NCI-H345 treated with DMSO at 0.1 percent for 48 hours (cell line): ENCODE data around the gene CTNNA2.
A peak's percentile ranks its signal among the peaks of the same experiment; 100 is the strongest.

Experiments used
- DNase-seq: peaks from one replicate; lab custom pipeline; 2025; ENCODE audit not compliant: unreplicated experiment; lab: John Stamatoyannopoulos, UW

The CTNNA2 gene

DNA sequence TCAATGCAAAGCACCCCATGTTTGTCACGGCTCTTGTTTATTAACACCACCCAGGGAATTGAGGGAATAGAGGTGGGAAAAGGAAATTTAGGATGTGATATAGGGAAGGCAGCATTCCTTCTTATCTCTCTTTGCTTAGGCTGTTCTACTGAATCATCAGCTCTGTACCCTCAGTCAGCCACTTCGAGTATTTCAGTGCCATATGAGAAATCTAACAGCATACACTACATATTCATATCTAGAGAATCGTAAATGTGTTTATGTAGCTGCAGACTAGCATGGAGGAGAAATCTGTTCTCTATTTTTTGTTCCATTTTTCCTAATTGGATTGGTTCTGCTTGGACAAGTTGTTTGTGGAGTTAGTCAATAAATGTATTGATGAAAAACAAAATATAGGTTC, 187.8 kb downstream of the CTNNA2 start:
- DNase-seq = no peak

DNA sequence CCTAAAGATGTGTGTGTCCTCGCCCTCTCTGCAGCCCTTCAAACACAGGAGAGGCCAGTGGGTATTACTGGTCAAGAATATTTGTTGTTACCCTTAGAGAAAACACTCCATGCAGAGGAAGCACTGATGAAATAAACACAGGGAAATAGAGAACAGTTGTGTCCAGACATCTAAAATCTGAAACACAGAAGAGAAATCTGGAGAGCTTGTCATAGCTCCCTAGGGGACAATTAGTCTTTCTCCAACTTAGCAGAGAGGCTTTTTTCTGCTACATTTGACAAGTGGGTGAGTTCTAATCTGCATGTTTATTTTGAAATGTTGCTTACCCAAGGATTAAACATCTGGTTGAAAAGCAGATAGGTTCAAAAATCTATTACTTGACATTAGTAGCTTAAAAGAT, 190.1 kb downstream of the CTNNA2 start:
- DNase-seq = peak; percentile 20

DNA sequence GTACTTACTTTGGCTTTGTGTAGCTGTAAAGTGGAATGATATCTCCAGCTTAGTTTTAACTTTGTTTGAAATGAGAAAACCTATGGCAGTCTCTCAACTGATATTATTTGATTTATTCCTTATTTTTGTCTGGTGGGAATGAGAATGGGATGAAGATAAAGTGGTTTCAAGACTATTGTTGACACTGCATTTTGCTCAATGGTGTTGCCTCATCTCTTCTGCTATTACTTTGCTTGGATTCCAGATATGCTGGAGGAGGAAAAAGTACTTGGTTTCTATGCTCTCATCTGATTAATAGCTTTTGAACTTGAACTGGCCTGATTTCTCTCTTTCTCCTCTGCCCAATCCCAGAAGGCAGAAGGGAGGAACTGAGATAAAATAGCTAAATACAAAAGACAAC, 198.2 kb downstream of the CTNNA2 start:
- DNase-seq = no peak

DNA sequence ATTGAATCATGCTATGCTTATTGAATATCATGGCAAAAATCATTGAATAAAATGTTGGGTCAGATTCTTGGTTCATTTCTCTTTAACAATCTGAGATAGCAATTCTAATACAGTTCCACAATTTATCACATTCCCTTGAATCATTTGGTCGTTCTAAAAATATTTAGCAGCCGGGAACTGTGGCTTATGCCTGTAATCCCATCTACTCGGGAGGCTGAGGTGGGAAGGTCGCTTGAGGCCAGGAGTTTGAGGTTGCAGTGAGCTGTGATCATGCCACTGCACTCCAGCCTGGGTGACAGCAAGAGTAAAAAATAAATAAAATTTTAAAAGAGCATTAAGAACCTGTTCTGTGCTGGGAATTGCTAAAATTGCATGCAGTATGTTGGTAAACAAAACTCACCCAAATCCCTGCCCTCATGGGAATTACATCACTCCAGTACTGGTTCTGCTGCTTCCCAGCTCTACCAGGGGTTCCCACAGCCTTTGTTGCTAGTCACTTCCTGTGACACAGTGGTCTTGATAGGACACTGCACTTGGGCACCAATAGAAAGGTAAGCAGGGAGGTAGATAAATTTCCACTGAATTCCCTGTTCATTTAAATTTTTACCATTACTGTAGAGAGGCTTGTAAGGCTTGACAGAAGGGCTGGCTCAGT, 200.4 kb downstream of the CTNNA2 start:
- no peak for DNase-seq

DNA sequence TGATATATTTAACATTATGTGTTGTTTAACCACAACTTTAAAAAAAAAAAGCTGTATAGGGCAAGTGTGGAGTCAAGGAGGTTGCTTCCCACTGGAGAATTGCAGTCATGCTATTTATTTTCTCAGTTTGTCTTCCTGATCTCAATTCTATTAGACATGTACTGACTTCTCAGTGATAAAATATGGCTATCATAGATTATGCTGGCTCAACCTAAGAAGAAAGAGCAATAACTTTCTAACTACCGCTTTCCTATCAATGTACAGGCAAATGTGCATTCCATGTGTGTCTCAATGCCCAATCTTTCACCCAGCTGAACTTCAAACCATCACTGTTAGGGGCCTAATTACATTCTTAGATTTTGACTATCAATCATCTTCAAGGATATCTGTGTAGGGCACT, 201.4 kb downstream of the CTNNA2 start:
- no peak for DNase-seq

DNA sequence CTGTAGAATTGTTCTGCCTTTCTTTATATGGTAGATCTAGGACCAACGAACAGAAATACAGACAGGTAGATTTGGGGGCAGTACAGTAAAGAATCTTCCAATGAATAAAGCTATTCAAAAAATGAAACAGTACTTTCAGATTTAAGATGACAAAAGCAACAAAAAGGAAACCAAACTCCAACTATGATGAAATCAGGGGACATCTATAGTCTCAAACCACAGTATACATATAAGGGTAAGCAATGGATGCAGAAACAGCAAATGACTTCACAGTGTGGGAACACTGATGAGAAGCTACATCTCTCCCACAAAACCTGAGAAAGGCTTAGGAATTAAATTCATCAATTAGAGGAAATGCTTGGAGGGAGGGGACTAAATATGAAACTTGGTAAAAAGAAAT, 202.5 kb downstream of the CTNNA2 start:
- no peak for DNase-seq

DNA sequence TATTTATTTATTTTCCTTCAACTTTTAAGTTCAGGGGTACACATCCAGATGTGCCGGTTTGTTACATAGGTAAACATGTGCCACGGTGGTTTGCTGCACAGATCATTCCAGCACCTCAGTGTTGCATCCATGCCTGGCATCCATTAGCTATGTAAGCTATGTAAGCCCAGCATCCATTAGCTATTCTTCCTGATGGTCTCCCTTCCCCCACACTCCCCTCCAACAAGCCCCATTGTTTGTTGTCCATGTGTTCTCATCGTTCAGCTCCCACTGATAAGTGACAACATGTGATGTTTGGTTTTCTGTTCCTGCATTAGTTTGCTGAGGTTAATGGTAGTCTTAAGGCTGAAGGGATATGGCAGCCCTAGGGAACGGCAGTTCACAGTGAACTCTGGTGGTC, 203.4 kb downstream of the CTNNA2 start:
- DNase-seq = no peak

DNA sequence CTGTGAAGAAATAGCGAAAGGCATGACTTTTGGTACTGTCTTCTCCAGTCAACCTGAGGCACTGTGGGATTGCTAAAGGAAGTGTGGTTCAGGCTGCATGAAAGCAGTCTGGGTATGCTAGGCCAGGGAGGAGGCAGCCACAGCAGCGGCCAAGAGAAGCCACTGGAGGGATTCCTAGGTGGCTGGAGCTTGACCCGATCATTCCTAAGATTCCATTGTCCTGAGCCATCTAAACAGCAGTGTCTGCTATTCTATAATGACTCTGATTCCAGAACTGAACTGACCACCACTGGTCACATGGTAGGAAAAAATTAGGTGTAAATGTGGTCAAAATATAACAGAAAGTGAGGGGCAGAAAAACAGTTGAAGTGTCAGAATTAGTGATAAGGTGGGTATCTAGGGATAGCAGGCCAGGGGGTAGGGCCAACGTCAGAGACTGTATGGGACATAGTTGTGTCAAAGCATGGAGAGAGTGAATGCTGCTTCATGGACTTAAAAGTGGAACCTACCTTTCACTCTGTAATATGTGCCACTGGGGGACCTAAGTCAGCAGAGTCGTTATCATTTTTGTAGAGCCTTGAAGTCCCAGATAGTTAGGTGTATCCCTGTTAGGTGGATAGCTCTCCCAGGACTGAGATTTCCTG, 204.6 kb downstream of the CTNNA2 start:
- no peak for DNase-seq

DNA sequence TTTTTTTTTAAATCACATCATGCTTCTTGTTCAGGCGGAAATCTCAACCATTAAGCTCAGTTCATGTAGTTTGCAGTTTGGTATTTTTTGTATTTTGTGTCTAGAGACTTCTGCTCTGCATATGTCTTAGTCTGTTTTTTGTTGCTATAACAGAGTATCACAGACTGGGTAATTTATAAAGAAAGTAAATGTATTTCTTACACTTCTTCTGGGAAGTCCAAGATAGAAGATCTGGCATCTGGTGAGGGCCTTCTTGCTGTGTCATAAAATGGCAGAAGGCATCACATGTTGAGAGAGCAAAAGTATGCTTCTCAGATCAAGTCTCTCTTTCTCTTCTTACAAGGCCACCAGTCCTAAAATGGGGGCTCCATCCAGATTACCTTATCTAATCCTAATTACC, 208.2 kb downstream of the CTNNA2 start:
- DNase-seq = no peak

DNA sequence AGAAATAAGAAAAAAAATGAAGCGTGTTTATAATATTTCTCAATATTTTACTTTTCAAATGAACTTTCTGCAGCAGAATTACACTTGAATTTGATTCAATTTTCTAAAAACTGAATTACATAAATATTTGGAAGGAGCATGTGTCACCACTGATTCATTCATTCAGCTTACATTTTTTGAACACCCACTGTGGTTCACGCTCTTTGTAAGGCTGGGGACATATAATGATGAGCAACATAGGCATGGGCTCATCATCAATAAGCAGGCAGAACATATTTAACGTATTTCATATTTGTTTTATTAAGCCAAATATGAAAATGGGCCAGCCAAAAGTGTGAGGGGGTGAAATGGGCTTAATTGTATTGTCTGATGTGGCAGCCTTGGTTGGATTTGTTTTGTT, 209.1 kb downstream of the CTNNA2 start:
- DNase-seq = no peak

DNA sequence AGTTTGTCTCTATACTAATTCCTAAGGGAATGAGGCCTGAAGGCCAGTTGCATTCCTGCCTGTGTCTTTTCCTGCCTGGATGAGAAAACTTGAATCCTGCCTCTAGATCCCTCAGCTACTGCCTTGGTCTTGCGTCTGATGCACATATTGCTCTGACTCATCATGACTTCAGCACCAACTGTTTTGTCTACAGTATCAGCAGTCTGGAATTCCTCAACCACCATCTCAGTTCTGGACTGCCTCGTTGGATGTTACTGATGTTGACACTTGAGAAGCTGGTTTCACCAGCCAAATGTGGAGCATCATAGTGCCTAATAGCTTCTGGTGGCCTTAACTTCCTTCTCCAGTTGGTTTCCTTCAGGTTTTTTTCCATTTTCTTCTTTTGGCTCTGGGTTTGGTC, 211.0 kb downstream of the CTNNA2 start:
- no peak for DNase-seq

DNA sequence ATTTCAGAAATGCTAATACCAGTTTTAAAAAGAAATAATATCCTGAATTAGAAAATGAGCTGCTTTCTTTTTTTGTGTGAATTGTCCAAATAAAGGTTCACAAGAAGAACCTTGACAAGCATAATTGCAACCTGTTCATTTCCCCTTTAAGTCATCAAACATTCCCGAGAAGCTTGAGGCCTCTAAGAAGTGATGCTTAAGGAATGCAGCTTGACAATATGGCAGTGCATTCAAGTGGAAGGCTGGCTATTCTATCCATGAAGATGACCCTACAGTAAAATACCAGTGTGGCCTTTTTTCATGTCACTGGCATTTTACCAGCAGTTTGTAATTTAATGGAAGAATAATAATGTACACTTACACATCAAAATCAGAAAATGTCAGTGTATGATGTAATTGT, 216.7 kb downstream of the CTNNA2 start:
- no peak for DNase-seq

DNA sequence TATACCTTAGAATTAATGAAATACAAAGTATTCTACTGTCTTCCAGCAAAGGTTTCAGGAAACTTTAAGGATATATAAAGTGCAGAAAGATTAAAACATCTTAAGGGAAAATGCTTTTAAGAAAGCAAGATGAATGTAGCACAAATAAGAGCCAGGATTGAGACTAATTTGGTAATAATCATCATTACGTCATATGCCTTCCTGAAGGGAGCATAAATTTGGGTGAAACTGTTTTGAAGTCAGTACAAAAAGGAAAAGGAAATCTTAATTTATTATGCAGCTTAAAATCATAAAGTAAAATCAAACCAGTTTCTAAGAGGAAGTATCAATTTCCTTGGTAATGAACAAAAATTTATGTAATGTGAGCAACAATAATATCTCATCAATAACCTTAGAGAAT, 221.7 kb downstream of the CTNNA2 start:
- DNase-seq = no peak

DNA sequence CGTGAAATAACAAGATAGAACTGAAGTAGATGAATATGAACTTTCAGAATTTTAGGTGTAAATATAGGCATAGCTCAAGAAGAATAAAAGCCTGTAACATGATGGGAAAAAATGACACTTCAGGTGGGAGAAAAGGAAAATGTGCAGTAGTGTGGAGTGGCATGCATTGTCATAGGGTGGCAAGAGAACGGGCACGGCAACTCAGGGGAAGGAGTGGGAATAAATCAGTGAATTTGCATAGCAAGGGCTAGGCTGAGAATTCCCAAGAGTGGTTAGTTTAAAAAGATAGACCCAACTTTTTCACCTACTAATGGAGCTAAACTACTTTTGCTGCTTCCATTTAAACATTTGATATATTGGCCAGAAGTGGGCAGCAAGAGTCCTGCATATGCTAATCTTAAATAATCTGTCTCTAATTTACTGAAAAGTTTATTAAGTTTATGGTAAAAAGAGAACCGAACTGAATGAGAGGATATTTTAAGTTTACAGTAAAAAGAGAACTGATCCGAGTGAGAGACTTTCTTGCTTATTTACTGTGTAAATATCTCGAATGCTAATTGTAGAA, 228.1 kb downstream of the CTNNA2 start:
- DNase-seq = no peak

DNA sequence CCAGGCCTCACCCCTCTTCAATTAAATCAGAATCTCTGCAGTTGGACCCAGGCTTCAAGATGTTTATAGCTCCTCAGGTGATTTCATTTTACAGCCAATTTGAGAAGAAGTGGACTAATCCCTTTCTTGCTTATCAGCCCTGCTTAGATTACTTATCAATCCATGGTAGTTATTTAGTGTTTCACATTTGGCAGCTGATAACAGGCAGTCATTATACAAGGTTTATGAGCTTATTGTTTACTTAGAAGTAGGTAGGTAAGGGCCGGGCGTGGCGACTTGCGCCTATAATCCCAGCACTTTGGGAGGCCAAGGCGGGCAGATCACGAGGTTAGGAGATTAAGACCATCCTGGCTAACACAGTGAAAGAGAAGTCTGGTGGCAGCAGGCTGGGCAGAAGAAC, 237.5 kb downstream of the CTNNA2 start:
- DNase-seq = no peak

DNA sequence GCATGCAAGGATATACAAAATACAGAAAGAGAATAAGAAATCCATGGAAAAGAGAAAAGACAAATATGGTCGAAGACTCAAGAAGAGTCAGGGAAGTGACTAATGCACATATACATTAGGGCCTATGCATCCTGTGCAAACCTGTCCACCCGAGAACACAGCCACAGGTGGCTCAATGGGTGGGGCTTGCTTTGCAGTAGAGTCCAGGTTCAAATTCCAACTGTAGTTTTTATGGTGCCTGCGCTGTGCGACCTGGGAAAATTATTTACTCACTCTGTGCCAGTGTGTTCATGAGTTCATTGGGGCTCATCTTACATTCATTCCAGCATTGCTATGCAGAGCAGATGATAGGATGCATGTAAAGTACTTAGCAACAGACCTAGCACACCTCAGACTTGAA, 244.7 kb downstream of the CTNNA2 start:
- no peak for DNase-seq

DNA sequence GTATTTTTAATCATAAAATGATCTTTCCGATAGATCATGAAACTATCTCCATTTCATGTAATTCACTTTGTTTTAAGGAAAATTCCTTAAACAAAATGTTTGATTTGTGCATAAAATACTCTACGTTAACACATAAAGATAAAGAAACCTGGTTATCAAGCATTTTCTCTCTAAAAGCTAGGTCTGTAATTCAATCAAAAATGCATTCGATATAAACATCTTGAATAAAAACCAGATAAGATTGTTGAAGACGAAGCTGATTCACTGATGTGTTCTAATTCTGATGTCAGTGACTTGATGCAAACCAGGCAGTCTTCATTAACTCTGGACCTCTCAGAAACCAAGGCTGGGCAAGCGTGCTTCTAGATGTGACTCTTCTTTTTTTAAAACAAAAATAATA, 245.2 kb downstream of the CTNNA2 start:
- DNase-seq = no peak

DNA sequence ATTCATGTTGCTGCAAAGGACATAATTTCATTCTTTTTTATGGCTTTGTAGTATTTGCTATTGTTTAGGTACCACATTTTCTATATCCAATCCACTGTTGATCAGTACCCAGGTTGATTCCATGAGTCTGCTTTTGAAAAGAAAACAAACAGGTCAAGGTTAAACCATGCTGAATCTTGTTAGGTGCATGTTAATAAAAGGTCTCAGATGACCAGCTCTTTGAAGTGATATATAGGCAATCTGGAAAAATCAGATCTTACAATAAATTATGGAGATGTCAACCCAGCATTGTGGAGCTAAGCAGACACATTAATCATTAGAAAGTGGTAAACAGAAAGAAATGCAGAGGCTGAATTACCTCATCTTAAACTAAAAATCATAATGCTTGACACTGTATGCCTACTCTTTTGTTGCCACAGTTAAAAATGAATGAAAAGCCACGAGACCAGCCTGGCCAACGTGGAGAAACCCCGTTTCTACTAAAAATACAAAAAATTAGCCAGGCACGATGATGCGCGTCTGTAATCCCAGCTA, 246.0 kb downstream of the CTNNA2 start:
- no peak for DNase-seq

DNA sequence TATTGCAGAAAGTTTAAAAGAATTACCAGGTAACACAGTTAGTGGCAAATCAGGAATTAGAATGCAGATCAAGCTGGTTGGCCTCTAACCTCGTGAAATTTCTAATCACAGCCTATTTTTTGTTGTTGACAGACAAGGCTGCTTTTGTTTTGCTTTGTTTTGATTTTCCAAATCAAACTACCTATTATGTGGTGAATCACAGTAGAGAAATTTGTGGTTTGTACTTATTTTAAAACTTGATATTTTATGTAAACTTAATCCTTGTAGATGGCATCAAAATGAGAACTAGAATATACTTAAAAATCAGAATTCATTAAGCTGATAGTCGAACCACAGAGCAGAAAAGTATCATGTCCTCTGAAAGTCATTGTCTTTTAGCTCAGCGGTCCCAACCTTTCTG, 258.1 kb downstream of the CTNNA2 start:
- DNase-seq = no peak

DNA sequence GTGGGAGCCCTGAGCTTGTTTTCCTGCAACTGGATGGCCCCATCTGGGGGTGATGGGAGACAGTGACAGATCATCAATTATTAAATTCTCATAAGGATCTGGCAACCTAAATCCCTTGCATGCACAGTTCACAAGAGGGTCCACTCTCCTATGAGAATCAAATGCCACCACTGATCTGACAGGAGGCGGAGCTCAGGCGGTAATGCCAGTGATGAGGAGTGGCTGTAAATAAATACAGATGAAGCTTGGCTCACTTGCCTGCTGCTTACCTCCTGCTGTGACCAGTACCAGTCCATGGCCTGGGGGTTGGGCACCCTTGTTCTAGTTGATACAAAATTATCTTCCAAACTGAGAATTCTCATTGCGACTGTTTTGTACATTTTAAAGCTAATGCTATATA, 258.6 kb downstream of the CTNNA2 start:
- DNase-seq = no peak

DNA sequence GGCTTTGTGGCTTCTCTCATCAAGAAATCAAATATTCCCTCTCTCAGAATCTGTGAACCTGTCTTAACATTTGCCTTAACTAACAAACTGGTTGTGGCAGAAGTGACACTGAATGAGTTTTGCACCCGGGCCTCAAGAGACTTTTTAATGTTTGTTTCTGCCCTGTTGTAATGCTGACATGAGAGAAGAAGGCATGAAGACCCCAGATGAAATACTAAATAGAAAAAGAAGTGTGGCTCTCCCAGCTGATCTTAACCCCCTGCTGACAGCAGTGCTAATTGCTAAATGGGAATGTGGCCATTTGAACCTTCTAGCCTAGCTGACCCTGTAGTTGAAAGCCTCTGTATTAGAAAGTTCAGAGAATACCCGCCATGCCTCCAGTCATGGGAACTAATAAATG, 261.2 kb downstream of the CTNNA2 start:
- no peak for DNase-seq

DNA sequence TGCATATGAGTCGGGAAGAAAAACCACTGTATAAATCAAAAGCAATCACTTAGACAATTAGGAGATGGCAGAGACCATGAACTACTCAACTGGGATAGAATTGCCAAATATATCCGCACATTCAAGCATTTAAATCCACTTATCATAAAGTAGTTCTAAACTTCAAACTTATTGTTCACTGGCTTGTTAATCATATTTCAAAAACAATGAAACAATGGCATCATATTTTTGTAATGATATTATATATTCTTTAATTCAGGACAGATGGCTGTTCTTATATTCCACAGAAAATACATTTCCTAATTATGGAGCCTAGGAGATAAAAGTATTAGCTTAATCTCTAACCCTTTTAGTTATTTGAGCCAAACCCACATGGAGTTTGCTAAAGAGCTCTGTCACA, 263.6 kb downstream of the CTNNA2 start:
- DNase-seq = no peak

DNA sequence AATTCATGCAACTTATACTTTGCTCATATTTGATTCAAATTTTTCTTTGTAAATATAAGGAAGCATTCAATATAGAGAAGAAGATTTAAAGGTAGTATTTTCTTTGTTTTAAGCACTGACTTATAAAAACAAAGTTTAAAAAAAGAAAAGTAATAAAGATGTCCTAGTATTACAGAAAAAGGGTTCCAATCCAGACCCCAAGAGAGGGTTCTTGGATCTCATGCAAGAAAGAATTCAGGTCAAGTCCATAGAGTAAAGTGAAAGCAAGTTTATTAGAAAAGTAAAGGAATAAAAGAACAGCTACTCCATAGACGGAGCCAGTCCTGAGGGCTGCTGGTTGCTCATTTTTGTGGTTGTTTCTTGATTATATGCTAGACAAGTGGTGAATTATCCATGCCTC, 267.9 kb downstream of the CTNNA2 start:
- no peak for DNase-seq
